ENCODE data around the gene ANKRD52. TPM values are rescaled to one million over a fixed set of nuclear protein-coding genes. Genes with fewer than 3 reads are reported as not detected.

The ANKRD52 gene
- total and polyA plus RNA-seq, 2 of the 8 experiments (the other 6 are each of a cell fraction or from before 2014, with no cell fraction given): 14.0 to 36.3 TPM

DNA sequence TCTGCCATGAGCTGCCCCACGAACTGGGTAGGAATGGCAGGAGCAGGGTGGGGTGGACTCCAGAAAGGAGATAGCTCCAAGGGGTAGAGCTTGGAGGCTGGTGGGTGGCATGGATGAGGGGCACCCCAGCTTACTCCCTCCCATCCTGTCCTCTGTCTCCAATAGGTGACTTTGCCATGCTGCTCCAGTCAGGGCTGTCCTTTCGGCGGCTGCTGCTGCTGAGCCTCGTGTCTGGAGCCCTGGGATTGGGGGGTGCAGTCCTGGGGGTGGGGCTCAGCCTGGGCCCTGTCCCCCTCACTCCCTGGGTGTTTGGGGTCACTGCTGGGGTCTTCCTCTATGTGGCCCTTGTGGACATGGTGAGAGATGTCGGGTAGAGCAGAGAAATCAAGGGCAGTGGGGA, 21.2 kb downstream of the ANKRD52 start (continued):
- TF ChIP-seq, protein P1, sequence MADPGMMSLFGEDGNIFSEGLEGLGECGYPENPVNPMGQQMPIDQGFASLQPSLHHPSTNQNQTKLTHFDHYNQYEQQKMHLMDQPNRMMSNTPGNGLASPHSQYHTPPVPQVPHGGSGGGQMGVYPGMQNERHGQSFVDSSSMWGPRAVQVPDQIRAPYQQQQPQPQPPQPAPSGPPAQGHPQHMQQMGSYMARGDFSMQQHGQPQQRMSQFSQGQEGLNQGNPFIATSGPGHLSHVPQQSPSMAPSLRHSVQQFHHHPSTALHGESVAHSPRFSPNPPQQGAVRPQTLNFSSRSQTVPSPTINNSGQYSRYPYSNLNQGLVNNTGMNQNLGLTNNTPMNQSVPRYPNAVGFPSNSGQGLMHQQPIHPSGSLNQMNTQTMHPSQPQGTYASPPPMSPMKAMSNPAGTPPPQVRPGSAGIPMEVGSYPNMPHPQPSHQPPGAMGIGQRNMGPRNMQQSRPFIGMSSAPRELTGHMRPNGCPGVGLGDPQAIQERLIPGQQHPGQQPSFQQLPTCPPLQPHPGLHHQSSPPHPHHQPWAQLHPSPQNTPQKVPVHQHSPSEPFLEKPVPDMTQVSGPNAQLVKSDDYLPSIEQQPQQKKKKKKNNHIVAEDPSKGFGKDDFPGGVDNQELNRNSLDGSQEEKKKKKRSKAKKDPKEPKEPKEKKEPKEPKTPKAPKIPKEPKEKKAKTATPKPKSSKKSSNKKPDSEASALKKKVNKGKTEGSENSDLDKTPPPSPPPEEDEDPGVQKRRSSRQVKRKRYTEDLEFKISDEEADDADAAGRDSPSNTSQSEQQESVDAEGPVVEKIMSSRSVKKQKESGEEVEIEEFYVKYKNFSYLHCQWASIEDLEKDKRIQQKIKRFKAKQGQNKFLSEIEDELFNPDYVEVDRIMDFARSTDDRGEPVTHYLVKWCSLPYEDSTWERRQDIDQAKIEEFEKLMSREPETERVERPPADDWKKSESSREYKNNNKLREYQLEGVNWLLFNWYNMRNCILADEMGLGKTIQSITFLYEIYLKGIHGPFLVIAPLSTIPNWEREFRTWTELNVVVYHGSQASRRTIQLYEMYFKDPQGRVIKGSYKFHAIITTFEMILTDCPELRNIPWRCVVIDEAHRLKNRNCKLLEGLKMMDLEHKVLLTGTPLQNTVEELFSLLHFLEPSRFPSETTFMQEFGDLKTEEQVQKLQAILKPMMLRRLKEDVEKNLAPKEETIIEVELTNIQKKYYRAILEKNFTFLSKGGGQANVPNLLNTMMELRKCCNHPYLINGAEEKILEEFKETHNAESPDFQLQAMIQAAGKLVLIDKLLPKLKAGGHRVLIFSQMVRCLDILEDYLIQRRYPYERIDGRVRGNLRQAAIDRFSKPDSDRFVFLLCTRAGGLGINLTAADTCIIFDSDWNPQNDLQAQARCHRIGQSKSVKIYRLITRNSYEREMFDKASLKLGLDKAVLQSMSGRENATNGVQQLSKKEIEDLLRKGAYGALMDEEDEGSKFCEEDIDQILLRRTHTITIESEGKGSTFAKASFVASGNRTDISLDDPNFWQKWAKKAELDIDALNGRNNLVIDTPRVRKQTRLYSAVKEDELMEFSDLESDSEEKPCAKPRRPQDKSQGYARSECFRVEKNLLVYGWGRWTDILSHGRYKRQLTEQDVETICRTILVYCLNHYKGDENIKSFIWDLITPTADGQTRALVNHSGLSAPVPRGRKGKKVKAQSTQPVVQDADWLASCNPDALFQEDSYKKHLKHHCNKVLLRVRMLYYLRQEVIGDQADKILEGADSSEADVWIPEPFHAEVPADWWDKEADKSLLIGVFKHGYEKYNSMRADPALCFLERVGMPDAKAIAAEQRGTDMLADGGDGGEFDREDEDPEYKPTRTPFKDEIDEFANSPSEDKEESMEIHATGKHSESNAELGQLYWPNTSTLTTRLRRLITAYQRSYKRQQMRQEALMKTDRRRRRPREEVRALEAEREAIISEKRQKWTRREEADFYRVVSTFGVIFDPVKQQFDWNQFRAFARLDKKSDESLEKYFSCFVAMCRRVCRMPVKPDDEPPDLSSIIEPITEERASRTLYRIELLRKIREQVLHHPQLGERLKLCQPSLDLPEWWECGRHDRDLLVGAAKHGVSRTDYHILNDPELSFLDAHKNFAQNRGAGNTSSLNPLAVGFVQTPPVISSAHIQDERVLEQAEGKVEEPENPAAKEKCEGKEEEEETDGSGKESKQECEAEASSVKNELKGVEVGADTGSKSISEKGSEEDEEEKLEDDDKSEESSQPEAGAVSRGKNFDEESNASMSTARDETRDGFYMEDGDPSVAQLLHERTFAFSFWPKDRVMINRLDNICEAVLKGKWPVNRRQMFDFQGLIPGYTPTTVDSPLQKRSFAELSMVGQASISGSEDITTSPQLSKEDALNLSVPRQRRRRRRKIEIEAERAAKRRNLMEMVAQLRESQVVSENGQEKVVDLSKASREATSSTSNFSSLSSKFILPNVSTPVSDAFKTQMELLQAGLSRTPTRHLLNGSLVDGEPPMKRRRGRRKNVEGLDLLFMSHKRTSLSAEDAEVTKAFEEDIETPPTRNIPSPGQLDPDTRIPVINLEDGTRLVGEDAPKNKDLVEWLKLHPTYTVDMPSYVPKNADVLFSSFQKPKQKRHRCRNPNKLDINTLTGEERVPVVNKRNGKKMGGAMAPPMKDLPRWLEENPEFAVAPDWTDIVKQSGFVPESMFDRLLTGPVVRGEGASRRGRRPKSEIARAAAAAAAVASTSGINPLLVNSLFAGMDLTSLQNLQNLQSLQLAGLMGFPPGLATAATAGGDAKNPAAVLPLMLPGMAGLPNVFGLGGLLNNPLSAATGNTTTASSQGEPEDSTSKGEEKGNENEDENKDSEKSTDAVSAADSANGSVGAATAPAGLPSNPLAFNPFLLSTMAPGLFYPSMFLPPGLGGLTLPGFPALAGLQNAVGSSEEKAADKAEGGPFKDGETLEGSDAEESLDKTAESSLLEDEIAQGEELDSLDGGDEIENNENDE (IDR thresholded peaks at IDR 0.05; ENCODE audit: insufficient replicate concordance, low read length): no peak
- no peak for TF ChIP-seq RBBP5 (IDR thresholded peaks at IDR 0.05; ENCODE audit: borderline replicate concordance, low read depth, low read length)
- no peak for TF ChIP-seq CHD2 (IDR thresholded peaks at IDR 0.05; ENCODE audit: low read length)
- TF ChIP-seq ASH2L (IDR thresholded peaks at IDR 0.05; ENCODE audit: low read length): no peak
- TF ChIP-seq SRF (IDR thresholded peaks at IDR 0.05; ENCODE audit: low read depth, low read length): no peak
- TF ChIP-seq EP300 (IDR thresholded peaks at IDR 0.05; ENCODE audit: borderline replicate concordance in 1 of 2, low read depth in 2 of 2, low read length in 2 of 2): no peak
- TF ChIP-seq, protein P2, sequence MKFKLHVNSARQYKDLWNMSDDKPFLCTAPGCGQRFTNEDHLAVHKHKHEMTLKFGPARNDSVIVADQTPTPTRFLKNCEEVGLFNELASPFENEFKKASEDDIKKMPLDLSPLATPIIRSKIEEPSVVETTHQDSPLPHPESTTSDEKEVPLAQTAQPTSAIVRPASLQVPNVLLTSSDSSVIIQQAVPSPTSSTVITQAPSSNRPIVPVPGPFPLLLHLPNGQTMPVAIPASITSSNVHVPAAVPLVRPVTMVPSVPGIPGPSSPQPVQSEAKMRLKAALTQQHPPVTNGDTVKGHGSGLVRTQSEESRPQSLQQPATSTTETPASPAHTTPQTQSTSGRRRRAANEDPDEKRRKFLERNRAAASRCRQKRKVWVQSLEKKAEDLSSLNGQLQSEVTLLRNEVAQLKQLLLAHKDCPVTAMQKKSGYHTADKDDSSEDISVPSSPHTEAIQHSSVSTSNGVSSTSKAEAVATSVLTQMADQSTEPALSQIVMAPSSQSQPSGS (IDR thresholded peaks at IDR 0.05; ENCODE audit: low read length): no peak
- TF ChIP-seq FOSL1 (IDR thresholded peaks at IDR 0.05; ENCODE audit: insufficient read depth, low read depth, low read length): no peak
- no peak for TF ChIP-seq NRF1 (IDR thresholded peaks at IDR 0.05; ENCODE audit: low read depth, low read length)
- no peak for TF ChIP-seq SAP30 (IDR thresholded peaks at IDR 0.05; ENCODE audit: insufficient read depth, insufficient replicate concordance, low read length)

All from H1 (cell line).